Prostate gland (tissue), 2 donors: Measurements from ENCODE around the gene KCNMB1. TPM values are rescaled to one million over a fixed set of nuclear protein-coding genes. Genes with fewer than 3 reads are reported as not detected.

Source experiments
- DNase-seq: peaks from one replicate; pipeline ENCODE4 v3.0.0-alpha.2; 2019; ENCODE audit warnings: low spot score
- H3K27ac ChIP-seq, 2 donors: fragments of 200-600 bp; sonication (generic); 2 replicates each; pipeline ENCODE4 v1.5.1; 2017 to 2019
- H3K27me3 ChIP-seq: fragments of 200-600 bp; sonication (generic); replicated peaks from 2 replicates; pipeline ENCODE4 v1.5.1; 2019; ENCODE audit not compliant: insufficient read depth
- H3K36me3 ChIP-seq, 2 donors: fragments of 200-600 bp; sonication (generic); 1 replicate in 1 of 2; 2 replicates in 1 of 2; pipeline versions ENCODE4 v1.5.1 to v1.8.1; 2017 to 2019
- H3K4me1 ChIP-seq: fragments of 200-600 bp; sonication (generic); replicated peaks from 2 replicates; pipeline ENCODE4 v1.5.1; 2019
- H3K4me3 ChIP-seq, 2 donors: fragments of 200-600 bp; sonication (generic); 2 replicates each; pipeline ENCODE4 v1.5.1; 2017 to 2019
- H3K9me3 ChIP-seq: fragments of 200-600 bp; sonication (generic); 2 replicates; pipeline ENCODE4 v1.5.1; 2017
- POLR2A ChIP-seq: fragments of 450-650 bp; IDR thresholded peaks from one replicate; pipeline ENCODE4 v1.6.1; 2016; ENCODE audit warnings: antibody characterized with exemption, mild to moderate bottlenecking
- POLR2AphosphoS5 ChIP-seq: sonication (generic); formaldehyde crosslinking; IDR thresholded peaks from one replicate; pipeline ENCODE4 v1.6.1; 2017; ENCODE audit warnings: antibody characterized with exemption
- WGBS: methylation state at CpG from one replicate; pipeline ENCODE4 v1.1.5; 2018; 5-methylcytosine and 5-hydroxymethylcytosine counted together
- intact Hi-C: fragments of 100-400 bp; cut with DNase I; formaldehyde crosslinking; loops from one replicate; pipeline ENCODE4 v1.14.2; 2022
- total RNA-seq, 2 donors: library from RNA; depleted of rRNA; stranded (reverse); fragments of >200 nt; gene quantifications; one replicate each; pipeline ENCODE4 v1.1.0, GENCODE V29; 2016
- TF ChIP-seq, protein P1 (sequence below), 4 experiments: fragments of 200-600 bp in 2 of 4; fragments of 450-650 bp in 2 of 4; sonication (generic) in 2 of 4; IDR thresholded peaks; 1 replicate in 3 of 4; 2 replicates in 1 of 4; pipeline ENCODE4 v1.5.1; 2016 to 2019; ENCODE audit warnings: antibody characterized with exemption in 4 of 4, mild to moderate bottlenecking in 2 of 4, moderate library complexity in 2 of 4

KCNMB1 gene
- total RNA-seq, 2 donors from 2014 or later: 5.9 to 9.1 TPM

DNA sequence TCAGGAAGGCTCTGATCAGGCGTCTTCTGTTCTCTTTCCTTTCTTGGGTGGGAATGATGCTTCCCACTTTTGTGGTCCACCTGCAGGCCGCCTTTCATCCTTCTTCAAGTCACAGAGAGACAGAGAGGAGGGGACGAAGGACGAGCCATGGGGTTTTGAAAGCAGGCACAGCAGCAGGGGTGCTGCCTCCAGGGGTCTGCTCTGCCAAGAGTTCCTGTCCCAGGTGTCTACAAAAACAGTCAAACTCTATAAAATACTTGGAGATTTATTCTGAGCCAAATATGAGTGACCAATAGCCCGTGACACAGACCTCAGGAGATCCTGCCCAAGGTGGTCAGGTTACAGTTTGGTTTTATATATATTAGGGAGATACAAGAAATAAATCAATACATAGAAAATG, 57.1 kb downstream of the KCNMB1 start:
- H3K27ac ChIP-seq: no peak overlapping the region
- H3K9me3 ChIP-seq: no peaks in the 10 kb centered on the region
- H3K36me3 ChIP-seq: no peaks in the 10 kb centered on the region
- H3K4me1 ChIP-seq: no peaks in the 10 kb centered on the region
- 91% methylated on average over 5 of the region's 5 CpGs for WGBS
- intact Hi-C loops: no loop called here
- no peak for DNase-seq
- H3K4me3 ChIP-seq: no peak overlapping the region
- TF ChIP-seq POLR2AphosphoS5: no peak
- TF ChIP-seq, protein P1, sequence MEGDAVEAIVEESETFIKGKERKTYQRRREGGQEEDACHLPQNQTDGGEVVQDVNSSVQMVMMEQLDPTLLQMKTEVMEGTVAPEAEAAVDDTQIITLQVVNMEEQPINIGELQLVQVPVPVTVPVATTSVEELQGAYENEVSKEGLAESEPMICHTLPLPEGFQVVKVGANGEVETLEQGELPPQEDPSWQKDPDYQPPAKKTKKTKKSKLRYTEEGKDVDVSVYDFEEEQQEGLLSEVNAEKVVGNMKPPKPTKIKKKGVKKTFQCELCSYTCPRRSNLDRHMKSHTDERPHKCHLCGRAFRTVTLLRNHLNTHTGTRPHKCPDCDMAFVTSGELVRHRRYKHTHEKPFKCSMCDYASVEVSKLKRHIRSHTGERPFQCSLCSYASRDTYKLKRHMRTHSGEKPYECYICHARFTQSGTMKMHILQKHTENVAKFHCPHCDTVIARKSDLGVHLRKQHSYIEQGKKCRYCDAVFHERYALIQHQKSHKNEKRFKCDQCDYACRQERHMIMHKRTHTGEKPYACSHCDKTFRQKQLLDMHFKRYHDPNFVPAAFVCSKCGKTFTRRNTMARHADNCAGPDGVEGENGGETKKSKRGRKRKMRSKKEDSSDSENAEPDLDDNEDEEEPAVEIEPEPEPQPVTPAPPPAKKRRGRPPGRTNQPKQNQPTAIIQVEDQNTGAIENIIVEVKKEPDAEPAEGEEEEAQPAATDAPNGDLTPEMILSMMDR (IDR thresholded peaks at IDR 0.05): no peak
- no peak for TF ChIP-seq POLR2A
- H3K27me3 ChIP-seq: no peaks in the 10 kb centered on the region

DNA sequence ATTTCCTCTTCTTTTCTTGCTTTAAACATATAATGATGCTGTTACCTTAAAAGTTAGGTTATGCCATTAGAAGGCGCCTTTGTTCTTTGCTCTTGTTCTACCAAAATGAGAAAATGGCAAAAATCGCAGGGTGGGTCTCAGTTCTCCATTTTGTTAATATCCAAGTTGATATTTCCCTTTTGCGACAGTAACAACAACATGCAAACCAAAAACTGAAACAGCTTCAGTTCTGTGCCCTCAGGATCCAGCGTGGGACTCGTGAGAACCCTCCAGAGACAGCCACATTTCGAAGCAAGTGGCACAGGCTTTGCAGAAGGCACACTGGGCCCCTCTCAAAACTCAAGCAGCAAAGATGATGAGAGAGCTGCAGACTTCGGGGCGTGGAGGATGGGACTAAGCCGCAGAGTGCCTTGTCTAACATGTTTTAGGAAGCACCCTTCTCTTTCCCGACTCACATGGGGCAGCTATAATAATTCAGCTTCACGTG, 58.6 kb downstream of the KCNMB1 start:
- H3K27me3 ChIP-seq: no peaks in the 10 kb centered on the region
- TF ChIP-seq, protein P1 (IDR thresholded peaks at IDR 0.05): no peak
- no peaks in the 10 kb centered on the region for H3K9me3 ChIP-seq
- no peaks in the 10 kb centered on the region for H3K4me1 ChIP-seq
- no peak overlapping the region for H3K4me3 ChIP-seq
- H3K36me3 ChIP-seq: no peaks in the 10 kb centered on the region
- intact Hi-C loops: no loop called here
- no peak for DNase-seq
- WGBS: 77% methylated on average over 11 of the region's 11 CpGs
- peak overlapping the region in 1 of 2 donors; percentile 26 for H3K27ac ChIP-seq

DNA sequence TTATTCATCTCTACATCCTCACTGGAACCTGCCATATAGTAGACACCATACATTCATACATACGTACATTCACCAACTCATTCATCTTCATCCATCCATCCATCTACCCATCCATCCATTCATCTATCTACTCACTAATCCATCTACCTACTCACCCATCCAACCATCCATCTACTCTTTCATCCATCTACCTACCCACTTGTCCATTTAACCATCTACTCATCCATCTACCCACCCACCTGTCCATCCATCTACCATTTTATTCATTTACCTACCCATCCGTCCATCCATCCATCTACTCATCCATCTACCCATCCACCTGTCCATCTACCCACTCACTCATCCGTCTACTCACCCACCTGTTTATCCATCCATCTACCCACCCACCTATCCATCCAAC, 59.6 kb downstream of the KCNMB1 start:
- TF ChIP-seq POLR2A (no peak), POLR2AphosphoS5 (no peak)
- TF ChIP-seq, protein P1 (IDR thresholded peaks at IDR 0.05): no peak
- no peak for DNase-seq
- H3K4me1 ChIP-seq: no peaks in the 10 kb centered on the region
- no peaks in the 10 kb centered on the region for H3K27me3 ChIP-seq
- H3K4me3 ChIP-seq: no peak overlapping the region
- H3K36me3 ChIP-seq: no peaks in the 10 kb centered on the region
- intact Hi-C loops: no loop called here
- 93% methylated on average over 3 of the region's 3 CpGs for WGBS
- no peaks in the 10 kb centered on the region for H3K9me3 ChIP-seq
- no peak overlapping the region for H3K27ac ChIP-seq

DNA sequence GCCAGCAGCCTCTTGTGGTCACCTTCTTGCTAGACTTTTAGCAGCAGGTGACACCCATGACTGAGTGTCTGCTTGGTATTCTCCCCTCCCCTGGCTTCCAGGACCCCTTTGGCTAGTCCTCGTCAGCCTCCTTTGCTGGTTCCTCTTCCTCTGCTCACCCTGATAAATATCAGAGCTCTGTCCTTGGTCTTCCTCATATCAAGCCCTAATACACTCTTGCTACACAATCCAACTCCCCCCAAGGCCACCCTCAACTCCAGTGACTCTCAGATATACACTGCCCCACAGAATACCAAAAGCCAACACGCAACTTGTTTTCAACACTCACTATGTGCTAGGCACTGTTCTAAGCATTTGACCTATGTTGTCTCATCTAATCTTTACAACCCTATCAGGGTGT, 61.3 kb downstream of the KCNMB1 start:
- WGBS: 66% methylated on average over 2 of the region's 2 CpGs
- DNase-seq: no peak
- H3K27me3 ChIP-seq: no peaks in the 10 kb centered on the region
- no peak for TF ChIP-seq POLR2A
- TF ChIP-seq, protein P1 (IDR thresholded peaks at IDR 0.05): no peak
- TF ChIP-seq POLR2AphosphoS5: no peak
- H3K27ac ChIP-seq: no peak overlapping the region
- H3K4me1 ChIP-seq: no peaks in the 10 kb centered on the region
- H3K36me3 ChIP-seq: no peaks in the 10 kb centered on the region
- intact Hi-C loops: no loop called here
- no peak overlapping the region for H3K4me3 ChIP-seq
- H3K9me3 ChIP-seq: no peaks in the 10 kb centered on the region

DNA sequence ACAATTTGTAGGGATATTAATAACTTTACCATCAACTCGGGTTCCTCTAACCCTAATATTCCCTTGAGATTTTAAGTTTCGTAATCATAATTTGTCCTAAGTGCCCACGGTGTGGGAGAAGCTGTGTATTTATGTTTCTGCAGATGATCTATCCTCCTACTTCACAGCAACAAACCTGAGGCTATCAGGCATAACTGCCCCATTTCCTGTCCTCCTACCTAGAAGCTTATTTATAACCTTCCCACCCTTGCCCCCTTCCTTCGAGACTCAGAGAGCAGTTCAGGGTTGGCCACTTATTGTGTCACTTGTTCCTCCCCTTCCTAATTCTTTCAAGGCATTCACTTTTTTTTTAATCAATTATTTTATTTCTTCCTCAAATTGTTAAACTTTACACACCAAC, 62.0 kb downstream of the KCNMB1 start:
- intact Hi-C loops: no loop called here
- no peak for TF ChIP-seq POLR2AphosphoS5
- no peak for TF ChIP-seq POLR2A
- TF ChIP-seq, protein P1 (IDR thresholded peaks at IDR 0.05): no peak
- 67% methylated on average over 4 of the region's 4 CpGs for WGBS

More for the DNA sequence above, 62.0 kb downstream of the KCNMB1 start:
- Histone ChIP-seq H3K27me3 (no peaks in the 10 kb centered on the region), H3K4me1 (no peaks in the 10 kb centered on the region), H3K27ac (no peak overlapping the region), H3K36me3 (no peaks in the 10 kb centered on the region), H3K9me3 (no peaks in the 10 kb centered on the region), H3K4me3 (no peak overlapping the region)
- DNase-seq: no peak
